ENCODE data around the gene MRI1. TPM values are rescaled to one million over a fixed set of nuclear protein-coding genes. Genes with fewer than 3 reads are reported as not detected.

MRI1 gene
- total and polyA plus RNA-seq, 10 of the 15 experiments (the other 5 are each of a cell fraction or from before 2014, with no cell fraction given), result 5.4 to 50.3 (median 28.3) TPM

- intact Hi-C loops (cut with micrococcal nuclease; ENCODE audit: unreplicated experiment), result no loop called here
- H3K36me3 ChIP-seq (ENCODE audit: control insufficient read depth in 2 of 2, insufficient read depth in 2 of 2, low read length in 1 of 2), result no peaks in the 10 kb centered on the region
- no TSS peak for BruUV-seq (replicated peaks)
- H2AFZ ChIP-seq (ENCODE audit: control insufficient read depth, low read depth, low read length), result no peak overlapping the region
- CTCF ChIA-PET, result interaction anchor here (1.1 to 3.7 kb wide), 3 partner anchors 11 to 143 kb away, joined by 5 to 28 read pairs (median 6); no protein-coding TSS in a partner anchor
- no peaks in the 10 kb centered on the region for H3K79me2 ChIP-seq (ENCODE audit: control insufficient read depth, insufficient read depth, low read length)
- POLR2A ChIA-PET, result interaction anchor here (0.6 to 1.2 kb wide), 5 partner anchors 41 to 1399 kb away, joined by 3 to 6 read pairs (median 6); partner anchors contain the start of gene C19orf53
- ATAC-seq, result no peak
- H3K4me2 ChIP-seq (ENCODE audit: control insufficient read depth, insufficient read depth), result peak overlapping the region; percentile 87
- H3K4me3 ChIP-seq, result peak overlapping the region; percentile 77; the same call in 1 of the 2 replicates
- SMC1A ChIA-PET (ENCODE audit: uncharacterized antibody, unreplicated experiment), result interaction anchor here (0.9 to 1.5 kb wide), 4 partner anchors 10 to 129 kb away, joined by 3 to 7 read pairs (median 4); no protein-coding TSS in a partner anchor
- no peaks in the 10 kb centered on the region for H4K20me1 ChIP-seq (ENCODE audit: control insufficient read depth, insufficient read depth)
- no peak for FAIRE-seq
- H3K9me3 ChIP-seq (replicated peaks; ENCODE audit: control insufficient read depth, insufficient read depth, low read length), result no peaks in the 10 kb centered on the region; the same call in 2 of the 3 replicates
- 87% methylated on average over 5 of the region's 8 CpGs for WGBS (ENCODE audit: insufficient coverage, insufficient replicate concordance, low lambda C conversion rate, missing lambda C conversion rate)
- RAD21 ChIA-PET (ENCODE audit: unreplicated experiment), result interaction anchor here (1.2 to 1.9 kb wide), 7 partner anchors 11 to 131 kb away, joined by 3 to 12 read pairs (median 5); partner anchors contain the start of genes C19orf53 and ZSWIM4
- in situ Hi-C loops (cut with MboI), result no loop called here
- no peaks in the 10 kb centered on the region for H3K27me3 ChIP-seq (replicated peaks in 1 of 2; ENCODE audit: control insufficient read depth in 2 of 2, insufficient read depth in 2 of 2, low read length in 1 of 2)
- peak overlapping the region; percentile 74; the same call in 1 of the 2 replicates for H3K9ac ChIP-seq (ENCODE audit: control insufficient read depth, insufficient read depth, low read length)
- peaks cover 15% of the 10 kb centered on the region for H3K4me1 ChIP-seq (ENCODE audit: control insufficient read depth, insufficient read depth, low read length)
- no peak for DNase-seq (ENCODE audit: low read depth, low spot score)
- no peak overlapping the region for H3K27ac ChIP-seq (ENCODE audit: control insufficient read depth, insufficient read depth)
- no peak for TF ChIP-seq ZBTB4 (CRISPR knock-in tag; IDR thresholded peaks at IDR 0.05)
- no peak for TF ChIP-seq CEBPB (IDR thresholded peaks at IDR 0.05; ENCODE audit: borderline replicate concordance in 1 of 2, low read depth in 2 of 2, low read length in 2 of 2)
- TF ChIP-seq MTA2 (IDR thresholded peaks at IDR 0.05; ENCODE audit: low read depth), result no peak
- TF ChIP-seq LARP7 (IDR thresholded peaks at IDR 0.05), result no peak
- TF ChIP-seq MLLT1 (IDR thresholded peaks at IDR 0.05), result no peak
- TF ChIP-seq SREBF2 (IDR thresholded peaks at IDR 0.05; ENCODE audit: low read length), result no peak
- no peak for TF ChIP-seq SKIL (IDR thresholded peaks at IDR 0.05; ENCODE audit: low read depth, poor library complexity, severe bottlenecking)
- no peak for TF ChIP-seq SMC3 (IDR thresholded peaks at IDR 0.05; ENCODE audit: borderline replicate concordance, low read length)
- TF ChIP-seq POU2F2 (IDR thresholded peaks at IDR 0.05; ENCODE audit: borderline replicate concordance, low read depth, low read length), result no peak
- TF ChIP-seq RBBP5 (conservative IDR thresholded peaks at IDR 0.05), result no peak
- no peak for TF ChIP-seq EZH2 (IDR thresholded peaks at IDR 0.05; ENCODE audit: borderline replicate concordance, control insufficient read depth, low read depth, low read length)
- TF ChIP-seq MEF2A (IDR thresholded peaks at IDR 0.05; ENCODE audit: insufficient read depth, low read depth, low read length), result no peak
- no peak for TF ChIP-seq PRDM15 (CRISPR knock-in tag; IDR thresholded peaks at IDR 0.05)
These were observed 32.0 kb upstream of the MRI1 start for GRCh38 chr19:13732337-13732736.
